MCF 10A (cell line): Measurements from ENCODE around the gene STPG3. TPM values are rescaled to one million over a fixed set of nuclear protein-coding genes. Genes with fewer than 3 reads are reported as not detected.

Experiments used
- BruUV-seq: library from RNA; stranded (reverse); fragments of 400-500 nt; replicated peaks from 2 replicates; lab custom pipeline; 2021; lab: Mats Ljungman, UMichigan
- CTCF ChIA-PET: fragments of 300-600 bp; sonication (Branson Sonifier 250); formaldehyde crosslinking; extraction: SDS; loops from one replicate; lab custom pipeline; 2021; ENCODE audit warnings: antibody characterized with exemption, inconsistent platforms; lab: Yijun Ruan, JAX
- POLR2A ChIA-PET: fragments of 300-600, 350-650 bp; sonication (Branson Sonifier 250); formaldehyde crosslinking; extraction: SDS; loops from one replicate; lab custom pipeline; 2020; ENCODE audit warnings: antibody characterized with exemption, inconsistent platforms; lab: Yijun Ruan, JAX
- DNase-seq: peaks from one replicate; pipeline ENCODE4 v3.0.0-alpha.2; 2018; ENCODE audit not compliant: unreplicated experiment
- H3K27ac Mint-ChIP-seq: one replicate; pipeline ENCODE4 v1.8.0; 2022; ENCODE audit warnings: mild to moderate bottlenecking, low read depth, mixed read lengths; ENCODE audit not compliant: unreplicated experiment
- H3K27me3 Mint-ChIP-seq: one replicate; pipeline ENCODE4 v1.8.0; 2022; ENCODE audit warnings: mixed read lengths; ENCODE audit not compliant: insufficient read depth, unreplicated experiment
- H3K36me3 Mint-ChIP-seq: one replicate; pipeline ENCODE4 v1.8.0; 2022; ENCODE audit warnings: mild to moderate bottlenecking, moderate library complexity, mixed read lengths; ENCODE audit not compliant: insufficient read depth, unreplicated experiment
- H3K4me1 Mint-ChIP-seq: one replicate; pipeline ENCODE4 v1.8.0; 2022; ENCODE audit warnings: mixed read lengths; ENCODE audit not compliant: insufficient read depth, unreplicated experiment
- H3K4me3 Mint-ChIP-seq: one replicate; pipeline ENCODE4 v1.8.0; 2022; ENCODE audit warnings: mild to moderate bottlenecking, moderate library complexity, mixed read lengths; ENCODE audit not compliant: unreplicated experiment
- H3K9me3 Mint-ChIP-seq: one replicate; pipeline ENCODE4 v1.8.0; 2022; ENCODE audit warnings: mixed read lengths; ENCODE audit not compliant: unreplicated experiment
- intact Hi-C: fragments of 100-400 bp; cut with micrococcal nuclease; formaldehyde crosslinking; loops from 2 replicates; pipeline ENCODE4 v1.14.1; 2022
- total RNA-seq: library from RNA; stranded (reverse); gene quantifications from 2 replicates; pipeline ENCODE4 v1.2.3, GENCODE V29; 2022
- TF ChIP-seq, protein P1 (sequence below): fragments of 200-600 bp; IDR thresholded peaks from one replicate; pipeline ENCODE4 v1.8.0; 2022; ENCODE audit warnings: antibody characterized with exemption, mild to moderate bottlenecking; ENCODE audit not compliant: unreplicated experiment

Gene STPG3
- total RNA-seq, 1 experiment from 2014 or later: not detected

DNA sequence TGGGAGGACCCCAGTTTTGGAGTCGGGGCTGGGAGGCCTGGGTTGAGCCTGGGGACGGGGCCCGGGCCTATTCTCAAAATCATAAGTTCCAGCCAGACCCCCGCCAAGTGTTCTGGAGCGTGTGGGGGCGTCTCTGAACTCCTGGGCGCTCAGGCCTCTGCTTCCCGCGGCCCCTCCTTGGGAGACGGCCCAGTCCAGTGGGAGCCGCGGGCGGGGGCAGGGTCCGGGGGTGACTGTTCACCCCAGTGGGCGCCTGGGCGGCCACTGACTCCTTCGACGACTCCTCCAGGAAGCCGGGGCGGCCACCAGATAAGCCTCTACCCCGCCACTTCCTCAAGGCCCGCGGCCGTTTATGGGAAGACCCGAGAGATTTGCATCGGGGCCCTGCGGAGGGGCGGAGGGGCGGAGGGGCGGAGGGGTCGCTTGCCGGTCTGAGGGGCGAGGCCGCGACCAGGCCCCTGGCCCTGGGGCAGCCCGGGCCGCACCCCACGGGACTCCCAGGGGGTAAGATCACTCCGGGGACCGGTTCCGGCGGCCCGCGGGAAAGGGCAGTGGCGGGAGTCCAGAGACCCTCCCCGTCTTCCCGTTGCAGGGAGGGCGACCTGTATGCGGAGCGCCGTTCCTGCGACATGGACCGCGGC, 27.1 kb downstream of the STPG3 start:
- POLR2A ChIA-PET: interaction anchor here (0.7 to 2.0 kb wide), 9 partner anchors 9 to 274 kb away, joined by 3 to 13 read pairs (median 5); partner anchors contain the start of genes MRPL41, NELFB, NSMF and SSNA1
- Mint-ChIP-seq H3K4me3 (peak overlapping the region; percentile 72), H3K36me3 (peaks cover 12% of the 10 kb centered on the region), H3K4me1 (peaks cover 25% of the 10 kb centered on the region), H3K27ac (no peak overlapping the region), H3K9me3 (no peaks in the 10 kb centered on the region), H3K27me3 (no peaks in the 10 kb centered on the region)
- CTCF ChIA-PET: interaction anchor here (0.6 to 2.2 kb wide), 5 partner anchors 9 to 41 kb away, joined by 3 to 8 read pairs (median 4); partner anchors contain the start of gene NELFB
- TF ChIP-seq, protein P1, sequence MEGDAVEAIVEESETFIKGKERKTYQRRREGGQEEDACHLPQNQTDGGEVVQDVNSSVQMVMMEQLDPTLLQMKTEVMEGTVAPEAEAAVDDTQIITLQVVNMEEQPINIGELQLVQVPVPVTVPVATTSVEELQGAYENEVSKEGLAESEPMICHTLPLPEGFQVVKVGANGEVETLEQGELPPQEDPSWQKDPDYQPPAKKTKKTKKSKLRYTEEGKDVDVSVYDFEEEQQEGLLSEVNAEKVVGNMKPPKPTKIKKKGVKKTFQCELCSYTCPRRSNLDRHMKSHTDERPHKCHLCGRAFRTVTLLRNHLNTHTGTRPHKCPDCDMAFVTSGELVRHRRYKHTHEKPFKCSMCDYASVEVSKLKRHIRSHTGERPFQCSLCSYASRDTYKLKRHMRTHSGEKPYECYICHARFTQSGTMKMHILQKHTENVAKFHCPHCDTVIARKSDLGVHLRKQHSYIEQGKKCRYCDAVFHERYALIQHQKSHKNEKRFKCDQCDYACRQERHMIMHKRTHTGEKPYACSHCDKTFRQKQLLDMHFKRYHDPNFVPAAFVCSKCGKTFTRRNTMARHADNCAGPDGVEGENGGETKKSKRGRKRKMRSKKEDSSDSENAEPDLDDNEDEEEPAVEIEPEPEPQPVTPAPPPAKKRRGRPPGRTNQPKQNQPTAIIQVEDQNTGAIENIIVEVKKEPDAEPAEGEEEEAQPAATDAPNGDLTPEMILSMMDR: no peak
- intact Hi-C loops: no loop called here
- DNase-seq: no peak
- TSS peak; percentile 55 for BruUV-seq

DNA sequence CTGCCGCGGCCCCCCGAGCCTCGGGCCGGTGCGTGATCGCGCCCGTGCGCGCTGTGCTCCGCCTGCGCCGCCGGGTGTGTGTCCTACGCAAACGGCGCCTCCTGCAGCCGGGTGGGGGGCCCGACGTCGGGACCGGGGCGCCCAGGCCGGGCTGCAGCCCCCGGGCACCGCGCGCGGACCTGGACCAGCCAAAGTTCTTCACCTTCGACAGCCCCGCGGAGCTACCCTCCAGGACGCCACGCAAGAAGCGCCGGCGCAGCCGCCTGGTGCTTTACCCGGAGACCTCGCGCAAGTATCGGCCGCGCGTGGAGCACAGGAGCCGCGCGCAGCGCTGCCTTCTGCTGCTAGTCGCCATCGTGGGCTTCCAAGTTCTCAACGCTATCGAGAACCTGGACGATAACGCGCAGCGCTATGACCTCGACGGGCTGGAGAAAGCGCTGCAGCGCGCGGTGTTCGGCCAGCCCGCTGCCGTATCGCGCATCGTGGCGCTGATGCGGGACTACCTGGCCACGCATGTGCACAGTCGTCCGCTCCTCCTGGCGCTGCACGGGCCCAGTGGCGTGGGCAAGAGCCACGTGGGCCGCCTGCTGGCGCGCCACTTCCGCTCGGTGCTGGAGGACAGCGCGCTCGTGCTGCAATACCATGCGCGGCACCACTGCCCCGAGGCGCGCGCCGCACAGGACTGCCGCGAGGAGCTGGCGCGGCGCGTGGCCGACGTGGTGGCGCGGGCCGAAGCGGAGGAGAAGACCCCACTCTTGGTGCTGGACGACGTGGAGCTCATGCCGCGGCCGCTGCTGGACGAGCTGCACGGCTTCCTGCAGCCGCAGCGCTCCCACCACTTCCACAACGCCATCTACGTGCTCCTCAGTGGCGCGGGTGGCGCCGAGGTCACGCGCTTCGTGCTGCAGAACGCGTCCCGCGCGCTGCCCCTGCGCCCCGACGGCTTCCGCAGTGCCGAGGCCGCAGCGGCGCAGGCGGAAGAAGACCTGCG, 27.9 kb downstream of the STPG3 start:
- TF ChIP-seq, protein P1: no peak

DNA sequence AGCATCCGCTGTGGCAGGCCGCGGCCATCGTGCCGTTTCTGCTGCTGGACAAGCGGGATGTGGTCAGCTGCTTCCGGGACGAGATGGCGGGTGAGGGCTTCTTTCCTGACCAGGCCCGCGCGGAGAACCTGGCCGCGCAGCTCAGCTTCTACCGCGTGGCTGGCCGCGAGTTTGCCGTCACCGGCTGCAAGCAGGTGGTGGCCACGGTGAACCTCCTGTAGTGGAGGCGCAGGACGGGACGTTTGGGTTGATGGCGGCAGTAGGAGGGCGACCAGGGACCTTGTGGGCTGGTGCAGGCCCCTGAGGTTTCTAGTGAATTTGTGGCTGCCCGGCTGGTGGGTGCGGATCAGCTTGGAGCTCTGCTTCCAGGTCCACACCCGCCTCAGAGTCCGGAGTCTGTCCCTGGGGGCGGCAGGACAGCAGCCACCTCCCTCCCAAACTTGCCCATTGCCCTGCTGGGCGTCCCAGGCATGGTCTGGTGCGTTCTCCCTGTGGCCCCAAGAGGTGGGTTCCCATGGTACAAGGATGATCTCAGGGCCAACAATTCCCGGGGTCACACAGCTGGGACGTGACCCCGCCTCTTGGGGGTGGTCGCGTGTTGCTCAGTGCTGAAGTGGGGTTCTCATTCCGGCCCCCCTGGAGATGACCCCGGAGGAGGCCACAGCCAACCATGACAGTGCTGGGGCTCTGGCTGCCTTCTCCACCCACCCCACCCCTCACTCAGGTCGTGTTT, 28.8 kb downstream of the STPG3 start:
- Mint-ChIP-seq H3K27me3 (no peaks in the 10 kb centered on the region), H3K27ac (no peak overlapping the region), H3K9me3 (no peaks in the 10 kb centered on the region), H3K4me3 (no peak overlapping the region), H3K36me3 (peaks cover 13% of the 10 kb centered on the region), H3K4me1 (peaks cover 12% of the 10 kb centered on the region)
- POLR2A ChIA-PET: no interaction called here
- BruUV-seq: no TSS peak
- CTCF ChIA-PET: no interaction called here
- intact Hi-C loops: no loop called here
- TF ChIP-seq, protein P1: no peak
- DNase-seq: no peak

More for the DNA sequence above, 27.9 kb downstream of the STPG3 start:
- Mint-ChIP-seq H3K36me3 (peaks cover 17% of the 10 kb centered on the region), H3K9me3 (no peaks in the 10 kb centered on the region), H3K4me1 (peaks cover 21% of the 10 kb centered on the region), H3K27ac (no peak overlapping the region), H3K4me3 (no peak overlapping the region), H3K27me3 (no peaks in the 10 kb centered on the region)
- no TSS peak for BruUV-seq
- CTCF ChIA-PET: no interaction called here
- intact Hi-C loops: no loop called here
- POLR2A ChIA-PET: no interaction called here
- no peak for DNase-seq
